ENCODE results near the gene NIT2. TPM values are rescaled to one million over a fixed set of nuclear protein-coding genes. Genes with fewer than 3 reads are reported as not detected.
"Not testable (repeated sequence)": the region's sequence is repeated elsewhere in the genome, so short reads cannot be mapped to it uniquely, and the experiment has no call there.

The NIT2 gene
- total and polyA plus RNA-seq, 3 experiments from 2014 or later: 44.1 to 83.0 (median 81.9) TPM

- Mint-ChIP-seq H3K4me1 (peaks cover 26 to 42% (median 39%) of the 10 kb centered on the region in 3 donors), H3K4me3 (peak overlapping the region in 1 of 7 donors; percentile 79), H3K27ac (peak overlapping the region in 2 of 8 donors; percentile 26 to 31), H3K9me3 (peaks cover 0 to 6% (median 0%) of the 10 kb centered on the region in 5 donors), H3K27me3 (no peaks in the 10 kb centered on the region), H3K36me3 (peaks cover 9 to 48% (median 14%) of the 10 kb centered on the region in 3 donors)
- DNase-seq: no peak
- Histone ChIP-seq H3K4me1 (ENCODE audit: insufficient read depth, low read length) (peaks cover 14% of the 10 kb centered on the region), H3K27ac (ENCODE audit: low read depth, low read length) (no peak overlapping the region), H3K27me3 (ENCODE audit: insufficient read depth, low read length, poor library complexity, severe bottlenecking) (no peaks in the 10 kb centered on the region), H3K9me3 (ENCODE audit: low read length) (no peaks in the 10 kb centered on the region), H3K36me3 (ENCODE audit: insufficient read depth, low read length) (peaks cover 9% of the 10 kb centered on the region), H3K4me3 (ENCODE audit: low read length) (no peak overlapping the region)
- ChIA-PET CTCF (interaction anchor here (1.4 kb wide), 1 partner anchor 18 kb away, joined by 3 read pairs; no protein-coding TSS in a partner anchor), POLR2A (no interaction called here)
Observed at GRCh38 chr3:100338911-100339310, 4.4 kb downstream of the NIT2 start.

- no peak overlapping the region for H3K27ac Mint-ChIP-seq
- peaks cover 0 to 6% (median 0%) of the 10 kb centered on the region in 5 donors for H3K9me3 Mint-ChIP-seq
- H3K4me1 Mint-ChIP-seq: peaks cover 23 to 41% (median 36%) of the 10 kb centered on the region in 3 donors
- H3K4me3 Mint-ChIP-seq: no peak overlapping the region
- Histone ChIP-seq H3K27ac (ENCODE audit: low read depth, low read length) (no peak overlapping the region), H3K4me3 (ENCODE audit: low read length) (no peak overlapping the region), H3K4me1 (ENCODE audit: insufficient read depth, low read length) (peaks cover 14% of the 10 kb centered on the region), H3K36me3 (ENCODE audit: insufficient read depth, low read length) (peaks cover 13% of the 10 kb centered on the region), H3K27me3 (ENCODE audit: insufficient read depth, low read length, poor library complexity, severe bottlenecking) (no peaks in the 10 kb centered on the region), H3K9me3 (ENCODE audit: low read length) (no peaks in the 10 kb centered on the region)
- no peaks in the 10 kb centered on the region for H3K27me3 Mint-ChIP-seq
- peaks cover 9 to 52% (median 14%) of the 10 kb centered on the region in 3 donors for H3K36me3 Mint-ChIP-seq
- no peak for DNase-seq
- ChIA-PET POLR2A (interaction anchor here (0.6 kb wide), 1 partner anchor 289 kb away, joined by 3 read pairs; no protein-coding TSS in a partner anchor), CTCF (no interaction called here)
Observed at GRCh38 chr3:100339786-100340185, 5.2 kb downstream of the NIT2 start.

GRCh38 chr3:100340527-100340926 is 6.0 kb downstream of the NIT2 start:
- Mint-ChIP-seq H3K4me3 (no peak overlapping the region), H3K9me3 (peaks cover 0 to 6% (median 0%) of the 10 kb centered on the region in 5 donors), H3K4me1 (peaks cover 16 to 35% (median 30%) of the 10 kb centered on the region in 3 donors), H3K27me3 (no peaks in the 10 kb centered on the region), H3K36me3 (peaks cover 11 to 54% (median 18%) of the 10 kb centered on the region in 3 donors), H3K27ac (peak overlapping the region in 1 of 8 donors; percentile 55)
- no peak for DNase-seq
- CTCF ChIA-PET: no interaction called here
- Histone ChIP-seq H3K27ac (ENCODE audit: low read depth, low read length) (no peak overlapping the region), H3K36me3 (ENCODE audit: insufficient read depth, low read length) (peaks cover 17% of the 10 kb centered on the region), H3K27me3 (ENCODE audit: insufficient read depth, low read length, poor library complexity, severe bottlenecking) (no peaks in the 10 kb centered on the region), H3K9me3 (ENCODE audit: low read length) (no peaks in the 10 kb centered on the region), H3K4me1 (ENCODE audit: insufficient read depth, low read length) (peaks cover 10% of the 10 kb centered on the region), H3K4me3 (ENCODE audit: low read length) (no peak overlapping the region)
- POLR2A ChIA-PET: no interaction called here

GRCh38 chr3:100348727-100349126 is 14.2 kb downstream of the NIT2 start:
- no peaks in the 10 kb centered on the region for H3K9me3 ChIP-seq (ENCODE audit: low read length)
- H3K9me3 Mint-ChIP-seq: no peaks in the 10 kb centered on the region
- ChIA-PET POLR2A (no interaction called here), CTCF (no interaction called here)
- H3K36me3 ChIP-seq (ENCODE audit: insufficient read depth, low read length): peaks cover 48% of the 10 kb centered on the region
- no peak overlapping the region for H3K4me3 ChIP-seq (ENCODE audit: low read length)
- H3K27me3 ChIP-seq (ENCODE audit: insufficient read depth, low read length, poor library complexity, severe bottlenecking): no peaks in the 10 kb centered on the region
- H3K4me1 ChIP-seq (ENCODE audit: insufficient read depth, low read length): no peaks in the 10 kb centered on the region
- H3K27ac ChIP-seq (ENCODE audit: low read depth, low read length): no peak overlapping the region
- peaks cover 0 to 9% (median 1%) of the 10 kb centered on the region in 3 donors for H3K4me1 Mint-ChIP-seq
- no peak for DNase-seq
- H3K36me3 Mint-ChIP-seq: peaks cover 31 to 80% (median 35%) of the 10 kb centered on the region in 3 donors
- no peaks in the 10 kb centered on the region for H3K27me3 Mint-ChIP-seq
- no peak overlapping the region for H3K4me3 Mint-ChIP-seq
- H3K27ac Mint-ChIP-seq: no peak overlapping the region

GRCh38 chr3:100351770-100352169 is 17.2 kb downstream of the NIT2 start:
- H3K4me3 Mint-ChIP-seq; H3K27ac ChIP-seq (ENCODE audit: low read depth, low read length); H3K9me3 ChIP-seq (ENCODE audit: low read length); H3K4me1 Mint-ChIP-seq; H3K27me3 ChIP-seq (ENCODE audit: insufficient read depth, low read length, poor library complexity, severe bottlenecking); DNase-seq; H3K4me3 ChIP-seq (ENCODE audit: low read length); H3K27ac Mint-ChIP-seq; CTCF ChIA-PET; H3K27me3 Mint-ChIP-seq; POLR2A ChIA-PET; H3K9me3 Mint-ChIP-seq; H3K4me1 ChIP-seq (ENCODE audit: insufficient read depth, low read length): not testable (repeated sequence)
- H3K36me3 ChIP-seq (ENCODE audit: insufficient read depth, low read length): peaks cover 38% of the 10 kb centered on the region
- H3K36me3 Mint-ChIP-seq: peaks cover 23 to 82% (median 24%) of the 10 kb centered on the region in 3 donors

GRCh38 chr3:100352296-100353231 is 18.0 kb downstream of the NIT2 start:
- H3K27ac Mint-ChIP-seq: peak overlapping the region in 2 of 8 donors; percentile 33 to 81
- POLR2A ChIA-PET: no interaction called here
- Histone ChIP-seq H3K4me3 (ENCODE audit: low read length) (no peak overlapping the region), H3K36me3 (ENCODE audit: insufficient read depth, low read length) (peaks cover 38% of the 10 kb centered on the region), H3K4me1 (ENCODE audit: insufficient read depth, low read length) (no peaks in the 10 kb centered on the region), H3K9me3 (ENCODE audit: low read length) (no peaks in the 10 kb centered on the region), H3K27me3 (ENCODE audit: insufficient read depth, low read length, poor library complexity, severe bottlenecking) (no peaks in the 10 kb centered on the region), H3K27ac (ENCODE audit: low read depth, low read length) (no peak overlapping the region)
- H3K27me3 Mint-ChIP-seq: no peaks in the 10 kb centered on the region
- DNase-seq: no peak
- H3K9me3 Mint-ChIP-seq: no peaks in the 10 kb centered on the region
- CTCF ChIA-PET: no interaction called here
- H3K4me3 Mint-ChIP-seq: no peak overlapping the region
- H3K4me1 Mint-ChIP-seq: no peaks in the 10 kb centered on the region
- H3K36me3 Mint-ChIP-seq: peaks cover 23 to 79% (median 24%) of the 10 kb centered on the region in 3 donors

- no peak overlapping the region for H3K27ac ChIP-seq (ENCODE audit: low read depth, low read length)
- ChIA-PET CTCF (no interaction called here), POLR2A (no interaction called here)
Observed at GRCh38 chr3:100354850-100355249, 20.3 kb downstream of the NIT2 start.

GRCh38 chr3:100358413-100358812 is 23.9 kb downstream of the NIT2 start:
- H3K27ac Mint-ChIP-seq: peak overlapping the region in 3 of 8 donors; percentile 10 to 64 (median 39)
- ChIA-PET CTCF (no interaction called here), POLR2A (no interaction called here)
- no peaks in the 10 kb centered on the region for H3K4me1 Mint-ChIP-seq
- peaks cover 0 to 2% (median 2%) of the 10 kb centered on the region in 5 donors for H3K9me3 Mint-ChIP-seq
- no peaks in the 10 kb centered on the region for H3K27me3 ChIP-seq (ENCODE audit: insufficient read depth, low read length, poor library complexity, severe bottlenecking)
- no peak overlapping the region for H3K4me3 ChIP-seq (ENCODE audit: low read length)
- H3K36me3 Mint-ChIP-seq: peaks cover 10 to 68% (median 11%) of the 10 kb centered on the region in 3 donors
- DNase-seq: no peak
- no peaks in the 10 kb centered on the region for H3K27me3 Mint-ChIP-seq
- H3K4me3 Mint-ChIP-seq: no peak overlapping the region
- H3K9me3 ChIP-seq (ENCODE audit: low read length): no peaks in the 10 kb centered on the region
- H3K36me3 ChIP-seq (ENCODE audit: insufficient read depth, low read length): peaks cover 14% of the 10 kb centered on the region
- H3K4me1 ChIP-seq (ENCODE audit: insufficient read depth, low read length): no peaks in the 10 kb centered on the region
- no peak overlapping the region for H3K27ac ChIP-seq (ENCODE audit: low read depth, low read length)

More at GRCh38 chr3:100354850-100355249, 20.3 kb downstream of the NIT2 start:
- Histone ChIP-seq H3K4me1 (ENCODE audit: insufficient read depth, low read length) (no peaks in the 10 kb centered on the region), H3K27me3 (ENCODE audit: insufficient read depth, low read length, poor library complexity, severe bottlenecking) (no peaks in the 10 kb centered on the region), H3K4me3 (ENCODE audit: low read length) (no peak overlapping the region), H3K36me3 (ENCODE audit: insufficient read depth, low read length) (peaks cover 26% of the 10 kb centered on the region), H3K9me3 (ENCODE audit: low read length) (no peaks in the 10 kb centered on the region)
- H3K9me3 Mint-ChIP-seq: no peaks in the 10 kb centered on the region
- H3K4me3 Mint-ChIP-seq: no peak overlapping the region
- DNase-seq: no peak
- no peaks in the 10 kb centered on the region for H3K27me3 Mint-ChIP-seq
- no peaks in the 10 kb centered on the region for H3K4me1 Mint-ChIP-seq
- peaks cover 11 to 77% (median 14%) of the 10 kb centered on the region in 3 donors for H3K36me3 Mint-ChIP-seq
- H3K27ac Mint-ChIP-seq: no peak overlapping the region

Data from CD8-positive, alpha-beta memory T cell (primary cell).